ENCODE results near the gene JAM3. TPM values are rescaled to one million over a fixed set of nuclear protein-coding genes. Genes with fewer than 3 reads are reported as not detected.

JAM3 gene
- total RNA-seq, 1 experiment from 2014 or later, result not detected

- no peak overlapping the region for H3K4me2 ChIP-seq
- no peak for TF ChIP-seq EZH2 (IDR thresholded peaks at IDR 0.05; ENCODE audit: low read depth)
- no peak for TF ChIP-seq CTCF (conservative IDR thresholded peaks at IDR 0.05)
- H3K36me3 ChIP-seq (ENCODE audit: low read depth), result no peaks in the 10 kb centered on the region
- no peak overlapping the region for H2AFZ ChIP-seq
- no peaks in the 10 kb centered on the region for H3K4me1 ChIP-seq (replicated peaks; ENCODE audit: insufficient read depth)
- no peak overlapping the region for H3K4me3 ChIP-seq
- no peaks in the 10 kb centered on the region for H3K9me2 ChIP-seq (ENCODE audit: insufficient read depth)
- ChIA-PET CTCF (no interaction called here), POLR2A (ENCODE audit: unreplicated experiment) (no interaction called here)
- BruUV-seq (replicated peaks), result no TSS peak
- intact Hi-C loops (cut with micrococcal nuclease; ENCODE audit: unreplicated experiment), result no loop called here
- H4K20me1 ChIP-seq (ENCODE audit: insufficient read depth), result no peaks in the 10 kb centered on the region; the same call in 1 of the 2 replicates
- no peaks in the 10 kb centered on the region for H3F3A ChIP-seq (ENCODE audit: insufficient read depth, low read depth)
- no peak overlapping the region for H3K27ac ChIP-seq
- H3K27me3 ChIP-seq (ENCODE audit: insufficient read depth, low read depth), result peaks cover 99% of the 10 kb centered on the region
- no peak for DNase-seq
- H3K79me2 ChIP-seq (ENCODE audit: low read depth), result no peaks in the 10 kb centered on the region
- H3K9me3 ChIP-seq (ENCODE audit: insufficient read depth, low read depth), result no peaks in the 10 kb centered on the region; the same call in 1 of the 2 replicates
Measured at GRCh38 chr11:134060316-134060715, 8.6 kb upstream of the JAM3 start.

GRCh38 chr11:134062265-134063123 is 6.4 kb upstream of the JAM3 start:
- peaks cover 99% of the 10 kb centered on the region for H3K27me3 ChIP-seq (ENCODE audit: insufficient read depth, low read depth)

GRCh38 chr11:134063124-134063495 is 5.8 kb upstream of the JAM3 start:
- Histone ChIP-seq H3K27me3 (ENCODE audit: insufficient read depth, low read depth) (peaks cover 97% of the 10 kb centered on the region), H2AFZ (no peak overlapping the region), H3F3A (ENCODE audit: insufficient read depth, low read depth) (no peaks in the 10 kb centered on the region), H3K36me3 (ENCODE audit: low read depth) (no peaks in the 10 kb centered on the region), H3K4me3 (no peak overlapping the region), H3K9me3 (ENCODE audit: insufficient read depth, low read depth) (no peaks in the 10 kb centered on the region), H3K4me2 (no peak overlapping the region), H3K4me1 (replicated peaks; ENCODE audit: insufficient read depth) (no peaks in the 10 kb centered on the region), H3K9me2 (ENCODE audit: insufficient read depth) (no peaks in the 10 kb centered on the region), H3K79me2 (ENCODE audit: low read depth) (no peaks in the 10 kb centered on the region), H3K27ac (no peak overlapping the region), H4K20me1 (ENCODE audit: insufficient read depth) (no peaks in the 10 kb centered on the region)
- DNase-seq, result no peak
- TF ChIP-seq CTCF (conservative IDR thresholded peaks at IDR 0.05) (no peak), EZH2 (IDR thresholded peaks at IDR 0.05; ENCODE audit: low read depth) (no peak)
- CTCF ChIA-PET, result no interaction called here
- no TSS peak for BruUV-seq (replicated peaks)
- intact Hi-C loops (cut with micrococcal nuclease; ENCODE audit: unreplicated experiment), result no loop called here
- POLR2A ChIA-PET (ENCODE audit: unreplicated experiment), result no interaction called here

More at GRCh38 chr11:134062265-134063123, 6.4 kb upstream of the JAM3 start:
- Histone ChIP-seq H3K9me3 (ENCODE audit: insufficient read depth, low read depth) (no peaks in the 10 kb centered on the region), H3F3A (ENCODE audit: insufficient read depth, low read depth) (no peaks in the 10 kb centered on the region), H4K20me1 (ENCODE audit: insufficient read depth) (no peaks in the 10 kb centered on the region; the same call in 1 of the 2 replicates), H3K79me2 (ENCODE audit: low read depth) (no peaks in the 10 kb centered on the region), H3K4me2 (no peak overlapping the region), H3K4me3 (no peak overlapping the region), H2AFZ (no peak overlapping the region), H3K9me2 (ENCODE audit: insufficient read depth) (no peaks in the 10 kb centered on the region), H3K27ac (no peak overlapping the region), H3K36me3 (ENCODE audit: low read depth) (no peaks in the 10 kb centered on the region), H3K4me1 (replicated peaks; ENCODE audit: insufficient read depth) (no peaks in the 10 kb centered on the region)
- ChIA-PET CTCF (no interaction called here), POLR2A (ENCODE audit: unreplicated experiment) (no interaction called here)
- no peak for TF ChIP-seq CTCF (conservative IDR thresholded peaks at IDR 0.05)
- no peak for TF ChIP-seq EZH2 (IDR thresholded peaks at IDR 0.05; ENCODE audit: low read depth)
- no peak for DNase-seq
- BruUV-seq (replicated peaks), result no TSS peak
- intact Hi-C loops (cut with micrococcal nuclease; ENCODE audit: unreplicated experiment), result no loop called here
